Measurements from ENCODE around the gene OLIG2. TPM values are rescaled to one million over a fixed set of nuclear protein-coding genes. Genes with fewer than 3 reads are reported as not detected.

The OLIG2 gene
- total and polyA plus RNA-seq, 2 of the 13 experiments (the other 11 are each of a cell fraction or from before 2014, with no cell fraction given): not detected

DNA sequence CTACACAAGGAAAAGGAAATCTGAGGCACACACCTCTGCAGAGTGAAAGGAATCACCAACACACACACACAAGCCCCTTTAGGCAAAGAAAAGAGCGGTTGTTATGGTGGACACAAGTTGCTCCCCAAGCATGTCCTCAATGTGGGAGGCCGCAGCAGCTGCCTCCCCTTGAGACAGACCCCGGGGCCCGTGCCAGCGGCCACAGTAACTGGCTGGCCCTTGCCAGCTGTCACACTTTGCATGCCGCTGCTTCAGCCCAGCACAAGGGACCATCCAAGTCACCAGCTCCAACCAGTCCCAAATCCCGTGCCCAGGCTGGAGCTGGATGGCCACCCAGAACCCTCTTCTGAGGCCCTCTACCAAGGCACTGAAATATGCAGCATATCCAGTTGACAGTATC, 41.3 kb downstream of the OLIG2 start:
- ATAC-seq (no peak), DNase-seq (ENCODE audit: low spot score) (no peak), FAIRE-seq (no peak)
- Histone ChIP-seq H3K27ac (ENCODE audit: extremely low read length, insufficient read depth, low read length) (no peak overlapping the region), H4K20me1 (ENCODE audit: insufficient read depth, low read length) (no peaks in the 10 kb centered on the region), H3K9me3 (ENCODE audit: low read length) (peaks cover 5% of the 10 kb centered on the region; the same call in 1 of the 2 replicates), H3K79me2 (ENCODE audit: insufficient read depth, low read length) (no peaks in the 10 kb centered on the region), H3K27me3 (ENCODE audit: control insufficient read depth in 1 of 2, insufficient read depth in 2 of 2, low read length in 2 of 2) (peaks cover 4 to 51% of the 10 kb centered on the region in 2 experiments; a peak in 4 of 5 replicates), H2AFZ (ENCODE audit: low read length) (no peak overlapping the region), H3K4me2 (ENCODE audit: low read depth, low read length) (no peak overlapping the region), H3K4me1 (ENCODE audit: insufficient read depth, low read length) (no peaks in the 10 kb centered on the region), H3K9ac (ENCODE audit: insufficient read depth, low read depth, low read length) (no peak overlapping the region), H3K36me3 (replicated peaks in 1 of 2; ENCODE audit: control insufficient read depth in 1 of 2, insufficient read depth in 2 of 2, low read length in 2 of 2) (no peaks in the 10 kb centered on the region), H3K4me3 (replicated peaks in 1 of 3; ENCODE audit: insufficient read depth in 1 of 3, low read depth in 2 of 3, low read length in 3 of 3) (no peak overlapping the region)
- BruUV-seq (replicated peaks): no TSS peak
- TF ChIP-seq ZNF260 (CRISPR knock-in tag; IDR thresholded peaks at IDR 0.05; ENCODE audit: borderline replicate concordance, low read depth): no peak
- TF ChIP-seq PCBP2 (optimal IDR thresholded peaks at IDR 0.05; ENCODE audit: low read depth, low read length, poor library complexity, severe bottlenecking): no peak
- TF ChIP-seq NFKBIZ (CRISPR knock-in tag; IDR thresholded peaks at IDR 0.05): no peak
- TF ChIP-seq, protein P1, sequence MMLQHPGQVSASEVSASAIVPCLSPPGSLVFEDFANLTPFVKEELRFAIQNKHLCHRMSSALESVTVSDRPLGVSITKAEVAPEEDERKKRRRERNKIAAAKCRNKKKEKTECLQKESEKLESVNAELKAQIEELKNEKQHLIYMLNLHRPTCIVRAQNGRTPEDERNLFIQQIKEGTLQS (CRISPR knock-in tag; IDR thresholded peaks at IDR 0.05): no peak
- TF ChIP-seq, protein P2, sequence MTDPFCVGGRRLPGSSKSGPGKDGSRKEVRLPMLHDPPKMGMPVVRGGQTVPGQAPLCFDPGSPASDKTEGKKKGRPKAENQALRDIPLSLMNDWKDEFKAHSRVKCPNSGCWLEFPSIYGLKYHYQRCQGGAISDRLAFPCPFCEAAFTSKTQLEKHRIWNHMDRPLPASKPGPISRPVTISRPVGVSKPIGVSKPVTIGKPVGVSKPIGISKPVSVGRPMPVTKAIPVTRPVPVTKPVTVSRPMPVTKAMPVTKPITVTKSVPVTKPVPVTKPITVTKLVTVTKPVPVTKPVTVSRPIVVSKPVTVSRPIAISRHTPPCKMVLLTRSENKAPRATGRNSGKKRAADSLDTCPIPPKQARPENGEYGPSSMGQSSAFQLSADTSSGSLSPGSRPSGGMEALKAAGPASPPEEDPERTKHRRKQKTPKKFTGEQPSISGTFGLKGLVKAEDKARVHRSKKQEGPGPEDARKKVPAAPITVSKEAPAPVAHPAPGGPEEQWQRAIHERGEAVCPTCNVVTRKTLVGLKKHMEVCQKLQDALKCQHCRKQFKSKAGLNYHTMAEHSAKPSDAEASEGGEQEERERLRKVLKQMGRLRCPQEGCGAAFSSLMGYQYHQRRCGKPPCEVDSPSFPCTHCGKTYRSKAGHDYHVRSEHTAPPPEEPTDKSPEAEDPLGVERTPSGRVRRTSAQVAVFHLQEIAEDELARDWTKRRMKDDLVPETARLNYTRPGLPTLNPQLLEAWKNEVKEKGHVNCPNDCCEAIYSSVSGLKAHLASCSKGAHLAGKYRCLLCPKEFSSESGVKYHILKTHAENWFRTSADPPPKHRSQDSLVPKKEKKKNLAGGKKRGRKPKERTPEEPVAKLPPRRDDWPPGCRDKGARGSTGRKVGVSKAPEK (CRISPR knock-in tag; IDR thresholded peaks at IDR 0.05; ENCODE audit: borderline replicate concordance): no peak
- no peak for TF ChIP-seq ZNF577 (CRISPR knock-in tag; IDR thresholded peaks at IDR 0.05; ENCODE audit: borderline replicate concordance, low read depth)
- no peak for TF ChIP-seq NCOA1 (CRISPR knock-in tag; IDR thresholded peaks at IDR 0.05)
- TF ChIP-seq, protein P3, sequence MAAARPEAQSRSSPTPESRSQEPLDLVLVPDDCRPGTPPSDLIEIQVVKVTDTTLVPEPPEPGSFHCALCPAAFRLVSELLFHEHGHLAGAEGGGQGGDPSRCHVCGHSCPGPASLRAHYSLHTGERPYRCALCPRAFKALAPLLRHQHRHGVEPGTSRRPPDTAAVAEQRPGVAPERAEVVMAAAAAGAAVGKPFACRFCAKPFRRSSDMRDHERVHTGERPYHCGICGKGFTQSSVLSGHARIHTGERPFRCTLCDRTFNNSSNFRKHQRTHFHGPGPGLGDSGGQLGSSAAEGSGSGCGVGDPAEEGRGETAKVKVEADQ (CRISPR knock-in tag; IDR thresholded peaks at IDR 0.05; ENCODE audit: borderline replicate concordance): no peak
- ChIA-PET CTCF (ENCODE audit: low intra/inter-chr PET ratio, low total read pairs) (no interaction called here), POLR2A (no interaction called here)
- in situ Hi-C loops (cut with HindIII; ENCODE audit: extremely low pct_ligation_motif_present, low pct_unique_long_range_greater_than_20kb) (no loop called here), intact Hi-C loops (cut with micrococcal nuclease; ENCODE audit: unreplicated experiment) (no loop called here)
- WGBS (ENCODE audit: low lambda C conversion rate): 0% methylated on average over 1 of the region's 7 CpGs

Measured in HepG2 (cell line).